Liver (tissue), 9 donors: ENCODE data around the gene EBF4. TPM values are rescaled to one million over a fixed set of nuclear protein-coding genes. Genes with fewer than 3 reads are reported as not detected.

Experiments
- DNase-seq: peaks from one replicate; pipeline ENCODE4 v3.0.0-alpha.2; 2017; ENCODE audit warnings: low spot score
- H3K27ac ChIP-seq, 2 donors: one replicate each; pipeline ENCODE4 v1.7.0; 2013; ENCODE audit warnings: inconsistent platforms in 2 of 2, low read length in 2 of 2, control low read depth in 1 of 2, low read depth in 1 of 2, mild to moderate bottlenecking in 1 of 2
- H3K27me3 ChIP-seq, 4 donors: one replicate each; pipeline versions ENCODE4 v1.6.1 to v1.7.0; 2013; ENCODE audit warnings: low read length in 3 of 4, inconsistent platforms in 1 of 4, mild to moderate bottlenecking in 1 of 4, moderate library complexity in 1 of 4; ENCODE audit not compliant: control insufficient read depth in 4 of 4, insufficient read depth in 4 of 4
- H3K36me3 ChIP-seq, 4 donors: one replicate each; pipeline versions ENCODE4 v1.6.1 to v1.7.0; 2013; ENCODE audit warnings: low read length in 3 of 4, mild to moderate bottlenecking in 3 of 4, low read depth in 1 of 4, moderate library complexity in 1 of 4; ENCODE audit not compliant: control insufficient read depth in 4 of 4, insufficient read depth in 3 of 4
- H3K4me1 ChIP-seq, 4 donors: one replicate each; pipeline versions ENCODE4 v1.6.1 to v1.7.0; 2013; ENCODE audit warnings: low read length in 3 of 4, mild to moderate bottlenecking in 3 of 4, moderate library complexity in 1 of 4; ENCODE audit not compliant: control insufficient read depth in 4 of 4, insufficient read depth in 4 of 4
- H3K4me3 ChIP-seq, 3 donors: one replicate each; pipeline versions ENCODE4 v1.6.1 to v1.7.0; 2013; ENCODE audit warnings: low read length in 3 of 3, control low read depth in 1 of 3, low read depth in 1 of 3, mild to moderate bottlenecking in 1 of 3
- H3K9ac ChIP-seq, 2 donors: one replicate each; pipeline ENCODE4 v1.7.0; 2013; ENCODE audit warnings: low read length in 2 of 2, mild to moderate bottlenecking in 2 of 2, moderate library complexity in 2 of 2, control low read depth in 1 of 2, low read depth in 1 of 2
- H3K9me3 ChIP-seq, 4 donors: one replicate each; pipeline versions ENCODE4 v1.6.1 to v1.7.0; 2013; ENCODE audit warnings: low read length in 3 of 4; ENCODE audit not compliant: control insufficient read depth in 4 of 4
- ATF3 ChIP-seq: IDR thresholded peaks from 2 replicates; pipeline ENCODE4 v1.6.1; 2016; ENCODE audit warnings: antibody characterized with exemption
- CTCF ChIP-seq: fragments of 150-350 bp; IDR thresholded peaks from 2 replicates; pipeline ENCODE4 v1.5.1; 2017; ENCODE audit warnings: improper control_type of control experiment, low read depth, low read length; ENCODE audit not compliant: missing input control
- EGR1 ChIP-seq, 2 donors: IDR thresholded peaks; 2 replicates each; pipeline ENCODE4 v1.6.1; 2016 to 2018; ENCODE audit warnings: antibody characterized with exemption in 2 of 2, low read depth in 2 of 2
- FOXA1 ChIP-seq: IDR thresholded peaks from 2 replicates; pipeline ENCODE4 v1.6.1; 2016; ENCODE audit warnings: antibody characterized with exemption
- FOXA2 ChIP-seq: IDR thresholded peaks from 2 replicates; pipeline ENCODE4 v1.6.1; 2016; ENCODE audit warnings: antibody characterized with exemption
- HNF4G ChIP-seq: IDR thresholded peaks from 2 replicates; pipeline ENCODE4 v1.6.1; 2016; ENCODE audit warnings: antibody characterized with exemption
- RAD21 ChIP-seq, 2 donors: IDR thresholded peaks; 2 replicates each; pipeline ENCODE4 v1.6.1; 2016; ENCODE audit warnings: antibody characterized with exemption in 2 of 2, mild to moderate bottlenecking in 2 of 2
- REST ChIP-seq: IDR thresholded peaks from 2 replicates; pipeline ENCODE4 v1.6.1; 2016; ENCODE audit warnings: antibody characterized with exemption, mild to moderate bottlenecking
- RXRA ChIP-seq, 2 donors: IDR thresholded peaks; 2 replicates each; pipeline ENCODE4 v1.6.1; 2017 to 2018; ENCODE audit warnings: antibody characterized with exemption in 2 of 2, mild to moderate bottlenecking in 1 of 2
- ZBTB33 ChIP-seq: IDR thresholded peaks from 2 replicates; pipeline ENCODE4 v1.6.1; 2016; ENCODE audit warnings: antibody characterized with exemption
- WGBS: extraction: QIAGEN DNeasy Blood & Tissue Kit; methylation state at CpG from one replicate; pipeline ENCODE4 v1.1.7; 2013; 5-methylcytosine and 5-hydroxymethylcytosine counted together
- polyA plus RNA-seq, 2 donors: library from polyadenylated mRNA; stranded (reverse) in 1 of 2; unstranded in 1 of 2; fragments of 200-250 nt in 1 of 2; fragments of >200 nt in 1 of 2; fragmentation: Nextera tagmentation in 1 of 2; extraction: Ambion mirVana in 1 of 2; gene quantifications; one replicate each; pipeline versions ENCODE4 v1.2.1 to v1.2.3, GENCODE V29; 2013 to 2015
- total RNA-seq, 2 donors: library from RNA; depleted of rRNA; stranded (reverse); fragments of >200 nt; gene quantifications; one replicate each; pipeline ENCODE4 v1.2.3, GENCODE V29; 2014
- donor health status: healthy.
- donor health status: healthy.
- donor health status: healthy.
- donor health status: healthy.
- donor health status: healthy.

The EBF4 gene
- total and polyA plus RNA-seq, 4 donors, result 2.3 to 4.0 (median 2.9) TPM

GRCh38 chr20:2687514-2687913 is 5.1 kb upstream of the EBF4 start:
- Histone ChIP-seq H3K27ac (no peak overlapping the region), H3K4me3 (no peak overlapping the region), H3K4me1 (peaks cover 1 to 6% (median 5%) of the 10 kb centered on the region in 4 donors), H3K36me3 (no peaks in the 10 kb centered on the region), H3K9ac (no peak overlapping the region), H3K27me3 (peaks cover 0 to 7% (median 1%) of the 10 kb centered on the region in 4 donors), H3K9me3 (no peaks in the 10 kb centered on the region)
- DNase-seq, result no peak
- 39% methylated on average over 6 of the region's 6 CpGs for WGBS
- no peak for TF ChIP-seq FOXA1
- no peak for TF ChIP-seq ATF3
- TF ChIP-seq ZBTB33, result no peak
- TF ChIP-seq HNF4G, result no peak
- no peak for TF ChIP-seq RXRA (IDR thresholded peaks at IDR 0.05)

GRCh38 chr20:2688041-2688591 is 4.5 kb upstream of the EBF4 start:
- TF ChIP-seq RAD21 (IDR thresholded peaks at IDR 0.05), result peak; percentile 73 to 82
- TF ChIP-seq REST, result no peak
- no peak for TF ChIP-seq EGR1 (IDR thresholded peaks at IDR 0.05; ENCODE audit: low read depth in 2 of 2)
- TF ChIP-seq CTCF, result peak; percentile 55
- no peak for TF ChIP-seq FOXA2
- peak; percentile 58 for DNase-seq
- WGBS, result 19% methylated on average over 18 of the region's 18 CpGs
- H3K9ac ChIP-seq, result no peak overlapping the region
- no peak overlapping the region for H3K27ac ChIP-seq
- no peak overlapping the region for H3K4me3 ChIP-seq
- peaks cover 1 to 6% (median 5%) of the 10 kb centered on the region in 4 donors for H3K4me1 ChIP-seq
- no peaks in the 10 kb centered on the region for H3K36me3 ChIP-seq
- no peaks in the 10 kb centered on the region for H3K9me3 ChIP-seq
- H3K27me3 ChIP-seq, result peaks cover 0 to 7% (median 1%) of the 10 kb centered on the region in 4 donors
